WTC11 (cell line): Measurements from ENCODE around the gene NRXN2. TPM values are rescaled to one million over a fixed set of nuclear protein-coding genes. Genes with fewer than 3 reads are reported as not detected.

ENCODE experiments used
- ATAC-seq: fragments of 200-7000 bp; cut with Tn5 transposase; 2 replicates; pipeline ENCODE4 v1.10.0; 2021; ENCODE audit warnings: mild to moderate bottlenecking, moderate library complexity
- CTCF ChIA-PET: fragments of 300-600 bp; sonication (Branson Sonifier 250); formaldehyde crosslinking; loops from one replicate; lab custom pipeline; 2021; ENCODE audit warnings: antibody characterized with exemption; lab: Charles Lee
- POLR2A ChIA-PET: fragments of 350-600 bp; sonication (Branson Sonifier 250); formaldehyde crosslinking; loops from one replicate; lab custom pipeline; 2021; ENCODE audit warnings: antibody characterized with exemption; lab: Charles Lee
- DNase-seq: peaks from one replicate; pipeline ENCODE4 v3.0.0; 2021; ENCODE audit warnings: low spot score
- H3K27ac Mint-ChIP-seq: 2 replicates; pipeline ENCODE4 v1.8.0; 2021; ENCODE audit warnings: mixed read lengths
- H3K27me3 Mint-ChIP-seq: 2 replicates; pipeline ENCODE4 v1.8.0; 2021; ENCODE audit warnings: low read depth, mild to moderate bottlenecking, moderate library complexity, mixed read lengths
- H3K36me3 Mint-ChIP-seq: 2 replicates; pipeline ENCODE4 v1.8.0; 2021; ENCODE audit warnings: mixed read lengths
- H3K4me1 Mint-ChIP-seq: 2 replicates; pipeline ENCODE4 v1.8.0; 2022; ENCODE audit warnings: mixed read lengths
- H3K4me3 Mint-ChIP-seq: 2 replicates; pipeline ENCODE4 v1.8.0; 2021; ENCODE audit warnings: mild to moderate bottlenecking, moderate library complexity, mixed read lengths
- H3K9me3 Mint-ChIP-seq: 2 replicates; pipeline ENCODE4 v1.8.0; 2021; ENCODE audit warnings: mixed read lengths
- CDX4 ChIP-seq: fragments of 250-450 bp; sonication (Bioruptor Pico); IDR thresholded peaks from 2 replicates; pipeline ENCODE4 v1.9.0; 2021; ENCODE audit warnings: moderate library complexity, mild to moderate bottlenecking, inconsistent platforms, borderline replicate concordance
- CREM ChIP-seq: sonication (generic); formaldehyde crosslinking; IDR thresholded peaks from 2 replicates; pipeline ENCODE4 v1.8.1; 2022; ENCODE audit warnings: mild to moderate bottlenecking, missing genetic modification reagents, moderate library complexity
- FOXK1 ChIP-seq: sonication (generic); formaldehyde crosslinking; IDR thresholded peaks from 2 replicates; pipeline ENCODE4 v1.8.0; 2022; ENCODE audit warnings: mild to moderate bottlenecking, moderate library complexity, missing genetic modification reagents
- GRHL2 ChIP-seq: fragments of 250-450 bp; sonication (Bioruptor Pico); IDR thresholded peaks from 2 replicates; pipeline ENCODE4 v1.8.0; 2022; ENCODE audit warnings: mild to moderate bottlenecking, moderate library complexity; ENCODE audit not compliant: insufficient replicate concordance, severe bottlenecking
- IRF2 ChIP-seq: sonication (generic); formaldehyde crosslinking; IDR thresholded peaks from 2 replicates; pipeline ENCODE4 v1.8.0; 2022; ENCODE audit warnings: low read depth, missing genetic modification reagents, borderline replicate concordance
- NFE2L1 ChIP-seq: sonication (generic); formaldehyde crosslinking; IDR thresholded peaks from 2 replicates; pipeline ENCODE4 v1.8.1; 2023; ENCODE audit warnings: missing genetic modification reagents
- NFYB ChIP-seq: sonication (generic); formaldehyde crosslinking; conservative IDR thresholded peaks from 2 replicates; pipeline ENCODE4 v1.8.0; 2022; ENCODE audit warnings: low read depth, missing genetic modification reagents
- OVOL2 ChIP-seq: fragments of 250-450 bp; sonication (Bioruptor Pico); IDR thresholded peaks from 2 replicates; pipeline ENCODE4 v1.9.0; 2021; ENCODE audit warnings: mild to moderate bottlenecking, borderline replicate concordance
- SOX15 ChIP-seq: fragments of 250-450 bp; sonication (Bioruptor Pico); IDR thresholded peaks from 2 replicates; pipeline ENCODE4 v1.9.0; 2021; ENCODE audit warnings: mild to moderate bottlenecking
- STAT6 ChIP-seq: sonication (generic); formaldehyde crosslinking; conservative IDR thresholded peaks from 2 replicates; pipeline ENCODE4 v1.8.1; 2023; ENCODE audit warnings: mild to moderate bottlenecking, low read depth, missing genetic modification reagents, moderate library complexity
- TP53 ChIP-seq: sonication (generic); formaldehyde crosslinking; IDR thresholded peaks from 2 replicates; pipeline ENCODE4 v1.8.1; 2023; ENCODE audit warnings: mild to moderate bottlenecking, missing genetic modification reagents
- USF1 ChIP-seq: sonication (generic); formaldehyde crosslinking; IDR thresholded peaks from 2 replicates; pipeline ENCODE4 v1.8.0; 2022; ENCODE audit warnings: mild to moderate bottlenecking, missing genetic modification reagents
- ZBTB21 ChIP-seq: sonication (generic); formaldehyde crosslinking; IDR thresholded peaks from 2 replicates; pipeline ENCODE4 v1.8.1; 2023; ENCODE audit warnings: mild to moderate bottlenecking, missing genetic modification reagents, borderline replicate concordance
- ZNF138 ChIP-seq: sonication (generic); formaldehyde crosslinking; conservative IDR thresholded peaks from 2 replicates; pipeline ENCODE4 v1.8.1; 2022; ENCODE audit warnings: mild to moderate bottlenecking, moderate library complexity, missing genetic modification reagents
- ZNF219 ChIP-seq: sonication (generic); formaldehyde crosslinking; IDR thresholded peaks from 2 replicates; pipeline ENCODE4 v1.8.0; 2023; ENCODE audit warnings: missing genetic modification reagents, mild to moderate bottlenecking, borderline replicate concordance
- ZNF232 ChIP-seq: sonication (generic); formaldehyde crosslinking; IDR thresholded peaks from 2 replicates; pipeline ENCODE4 v1.8.0; 2022; ENCODE audit warnings: mild to moderate bottlenecking, missing genetic modification reagents
- ZNF281 ChIP-seq: sonication (generic); formaldehyde crosslinking; IDR thresholded peaks from 2 replicates; pipeline ENCODE4 v1.8.0; 2023; ENCODE audit warnings: mild to moderate bottlenecking, missing genetic modification reagents
- ZNF317 ChIP-seq: sonication (generic); formaldehyde crosslinking; IDR thresholded peaks from 2 replicates; pipeline ENCODE4 v1.8.1; 2023; ENCODE audit warnings: low read depth, mild to moderate bottlenecking, moderate library complexity, missing genetic modification reagents, borderline replicate concordance
- total RNA-seq: library from RNA; stranded (reverse); gene quantifications from 3 replicates; pipeline ENCODE4 v1.2.3, GENCODE V29; 2021
- TF ChIP-seq, protein P1 (sequence below): sonication (generic); formaldehyde crosslinking; IDR thresholded peaks from 2 replicates; pipeline ENCODE4 v1.8.1; 2022; ENCODE audit warnings: mild to moderate bottlenecking, moderate library complexity, missing genetic modification reagents
- TF ChIP-seq, protein P2 (sequence below): sonication (generic); formaldehyde crosslinking; IDR thresholded peaks from 2 replicates; pipeline ENCODE4 v1.8.0; 2022; ENCODE audit warnings: mild to moderate bottlenecking, missing genetic modification reagents
- TF ChIP-seq, protein P3 (sequence below): fragments of 200-600 bp; IDR thresholded peaks from 2 replicates; pipeline ENCODE4 v1.8.0; 2022; ENCODE audit warnings: antibody characterized with exemption

The NRXN2 gene
- total RNA-seq, 1 experiment from 2014 or later = 8.6 TPM

GRCh38 chr11:64632237-64632636 is 90.8 kb downstream of the NRXN2 start (continued):
- no peak for TF ChIP-seq ZNF281 (CRISPR knock-in tag)

DNA sequence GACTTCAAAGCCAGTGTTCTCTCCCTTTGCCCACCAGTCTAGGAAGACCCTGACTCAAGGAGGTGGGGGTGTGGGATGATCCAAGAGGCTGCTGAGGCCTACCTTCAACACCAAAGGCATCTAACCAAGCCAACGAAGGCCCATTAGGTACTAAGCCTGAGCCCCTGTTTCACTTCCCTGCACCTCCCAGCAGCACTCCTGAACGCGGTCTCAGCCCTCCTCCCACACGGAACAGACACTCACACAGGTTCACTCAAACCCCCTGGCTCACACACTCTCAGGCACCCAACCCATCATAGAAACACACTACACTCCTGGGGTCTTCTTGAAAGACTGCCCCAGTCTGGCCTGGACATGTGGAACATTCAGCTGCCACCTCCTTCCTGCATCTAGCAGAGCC is 91.3 kb downstream of the NRXN2 start:
- H3K4me1 Mint-ChIP-seq = peaks cover 12% of the 10 kb centered on the region
- no peak for ATAC-seq
- no peaks in the 10 kb centered on the region for H3K36me3 Mint-ChIP-seq
- no peaks in the 10 kb centered on the region for H3K9me3 Mint-ChIP-seq
- H3K4me3 Mint-ChIP-seq = no peak overlapping the region
- H3K27me3 Mint-ChIP-seq = peaks cover 70% of the 10 kb centered on the region
- ChIA-PET POLR2A (no interaction called here), CTCF (interaction anchor here (0.7 to 7.7 kb wide), 5 partner anchors 13 to 277 kb away, joined by 3 to 194 read pairs (median 26); no protein-coding TSS in a partner anchor)
- TF ChIP-seq ZNF317 (CRISPR knock-in tag) = no peak
- no peak for TF ChIP-seq CDX4
- TF ChIP-seq ZBTB21 (CRISPR knock-in tag) = no peak
- no peak for TF ChIP-seq ZNF138 (CRISPR knock-in tag)
- no peak for TF ChIP-seq GRHL2
- no peak for TF ChIP-seq IRF2 (CRISPR knock-in tag)
- no peak for TF ChIP-seq NFE2L1 (CRISPR knock-in tag)
- no peak for TF ChIP-seq SOX15
- TF ChIP-seq NFYB (CRISPR knock-in tag) = no peak
- TF ChIP-seq CREM (CRISPR knock-in tag) = no peak
- no peak for TF ChIP-seq ZNF232 (CRISPR knock-in tag)
- TF ChIP-seq, protein P1, sequence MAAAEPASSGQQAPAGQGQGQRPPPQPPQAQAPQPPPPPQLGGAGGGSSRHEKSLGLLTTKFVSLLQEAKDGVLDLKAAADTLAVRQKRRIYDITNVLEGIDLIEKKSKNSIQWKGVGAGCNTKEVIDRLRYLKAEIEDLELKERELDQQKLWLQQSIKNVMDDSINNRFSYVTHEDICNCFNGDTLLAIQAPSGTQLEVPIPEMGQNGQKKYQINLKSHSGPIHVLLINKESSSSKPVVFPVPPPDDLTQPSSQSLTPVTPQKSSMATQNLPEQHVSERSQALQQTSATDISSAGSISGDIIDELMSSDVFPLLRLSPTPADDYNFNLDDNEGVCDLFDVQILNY (CRISPR knock-in tag) = no peak
- TF ChIP-seq STAT6 (CRISPR knock-in tag) = no peak
- DNase-seq = no peak
- H3K27ac Mint-ChIP-seq = no peak overlapping the region

GRCh38 chr11:64629796-64630562 is 93.0 kb downstream of the NRXN2 start:
- H3K27me3 Mint-ChIP-seq = peaks cover 66% of the 10 kb centered on the region
- H3K4me1 Mint-ChIP-seq = peaks cover 16% of the 10 kb centered on the region
- DNase-seq (peak; percentile 99), ATAC-seq (peak; percentile 98)
- H3K9me3 Mint-ChIP-seq = no peaks in the 10 kb centered on the region
- H3K36me3 Mint-ChIP-seq = no peaks in the 10 kb centered on the region
- CTCF ChIA-PET = interaction anchor here (0.5 to 7.7 kb wide), 70 partner anchors 9 to 911 kb away, joined by 3 to 194 read pairs (median 4); partner anchors contain the start of genes PRDX5, PYGM, RASGRP2 and SF1
- H3K4me3 Mint-ChIP-seq = peak overlapping the region; percentile 43
- POLR2A ChIA-PET = interaction anchor here (0.6 to 1.2 kb wide), 4 partner anchors 15 to 919 kb away, joined by 3 to 8 read pairs (median 3); no protein-coding TSS in a partner anchor
- no peak overlapping the region for H3K27ac Mint-ChIP-seq
- TF ChIP-seq, protein P2, sequence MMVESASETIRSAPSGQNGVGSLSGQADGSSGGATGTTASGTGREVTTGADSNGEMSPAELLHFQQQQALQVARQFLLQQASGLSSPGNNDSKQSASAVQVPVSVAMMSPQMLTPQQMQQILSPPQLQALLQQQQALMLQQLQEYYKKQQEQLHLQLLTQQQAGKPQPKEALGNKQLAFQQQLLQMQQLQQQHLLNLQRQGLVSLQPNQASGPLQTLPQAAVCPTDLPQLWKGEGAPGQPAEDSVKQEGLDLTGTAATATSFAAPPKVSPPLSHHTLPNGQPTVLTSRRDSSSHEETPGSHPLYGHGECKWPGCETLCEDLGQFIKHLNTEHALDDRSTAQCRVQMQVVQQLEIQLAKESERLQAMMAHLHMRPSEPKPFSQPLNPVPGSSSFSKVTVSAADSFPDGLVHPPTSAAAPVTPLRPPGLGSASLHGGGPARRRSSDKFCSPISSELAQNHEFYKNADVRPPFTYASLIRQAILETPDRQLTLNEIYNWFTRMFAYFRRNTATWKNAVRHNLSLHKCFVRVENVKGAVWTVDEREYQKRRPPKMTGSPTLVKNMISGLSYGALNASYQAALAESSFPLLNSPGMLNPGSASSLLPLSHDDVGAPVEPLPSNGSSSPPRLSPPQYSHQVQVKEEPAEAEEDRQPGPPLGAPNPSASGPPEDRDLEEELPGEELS (CRISPR knock-in tag) = peak; percentile 96
- TF ChIP-seq USF1 (CRISPR knock-in tag) (peak; percentile 80), FOXK1 (peak; percentile 81), TP53 (no peak), OVOL2 (CRISPR knock-in tag) (no peak), ZNF219 (CRISPR knock-in tag) (no peak)
- TF ChIP-seq, protein P3, sequence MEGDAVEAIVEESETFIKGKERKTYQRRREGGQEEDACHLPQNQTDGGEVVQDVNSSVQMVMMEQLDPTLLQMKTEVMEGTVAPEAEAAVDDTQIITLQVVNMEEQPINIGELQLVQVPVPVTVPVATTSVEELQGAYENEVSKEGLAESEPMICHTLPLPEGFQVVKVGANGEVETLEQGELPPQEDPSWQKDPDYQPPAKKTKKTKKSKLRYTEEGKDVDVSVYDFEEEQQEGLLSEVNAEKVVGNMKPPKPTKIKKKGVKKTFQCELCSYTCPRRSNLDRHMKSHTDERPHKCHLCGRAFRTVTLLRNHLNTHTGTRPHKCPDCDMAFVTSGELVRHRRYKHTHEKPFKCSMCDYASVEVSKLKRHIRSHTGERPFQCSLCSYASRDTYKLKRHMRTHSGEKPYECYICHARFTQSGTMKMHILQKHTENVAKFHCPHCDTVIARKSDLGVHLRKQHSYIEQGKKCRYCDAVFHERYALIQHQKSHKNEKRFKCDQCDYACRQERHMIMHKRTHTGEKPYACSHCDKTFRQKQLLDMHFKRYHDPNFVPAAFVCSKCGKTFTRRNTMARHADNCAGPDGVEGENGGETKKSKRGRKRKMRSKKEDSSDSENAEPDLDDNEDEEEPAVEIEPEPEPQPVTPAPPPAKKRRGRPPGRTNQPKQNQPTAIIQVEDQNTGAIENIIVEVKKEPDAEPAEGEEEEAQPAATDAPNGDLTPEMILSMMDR = peak; percentile 54
